HG03575 (cell line): ENCODE data around the gene CACNA1B.
"Not testable (repeated sequence)": the region's sequence is repeated elsewhere in the genome, so short reads cannot be mapped to it uniquely, and the experiment has no call there.

Source experiments
- ATAC-seq: cut with Tn5 transposase; IDR thresholded peaks from one replicate; pipeline ENCODE4 v1.9.1; 2021; ENCODE audit not compliant: unreplicated experiment, insufficient number of reproducible peaks, low FRiP score; ENCODE audit errors: extremely low read depth

Gene CACNA1B

DNA sequence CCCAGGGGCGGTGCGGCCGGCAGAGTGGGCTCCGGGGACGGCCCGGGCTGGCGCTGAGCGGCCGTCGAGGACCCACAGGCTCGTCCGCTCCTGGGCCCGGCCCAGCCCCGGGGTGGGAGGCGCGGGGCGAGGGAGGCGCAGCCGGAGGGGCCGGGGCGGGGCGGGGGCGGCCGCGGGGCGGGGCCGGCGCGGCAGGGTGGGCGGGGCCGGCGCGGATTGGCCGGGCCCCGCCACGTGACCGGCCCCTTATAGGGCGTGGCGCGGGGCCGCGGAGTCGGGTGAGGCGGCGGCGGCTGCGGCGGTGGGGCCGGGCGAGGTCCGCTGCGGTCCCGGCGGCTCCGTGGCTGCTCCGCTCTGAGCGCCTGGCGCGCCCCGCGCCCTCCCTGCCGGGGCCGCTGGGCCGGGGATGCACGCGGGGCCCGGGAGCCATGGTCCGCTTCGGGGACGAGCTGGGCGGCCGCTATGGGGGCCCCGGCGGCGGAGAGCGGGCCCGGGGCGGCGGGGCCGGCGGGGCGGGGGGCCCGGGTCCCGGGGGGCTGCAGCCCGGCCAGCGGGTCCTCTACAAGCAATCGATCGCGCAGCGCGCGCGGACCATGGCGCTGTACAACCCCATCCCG is at the start of gene CACNA1B:
Gene CACNA1B, plus strand, starts transcription at position 277 of the 617 bp plus-strand sequence. Its CDS starts 152 bp downstream, at position 429.
- ATAC-seq, result not testable (repeated sequence)

DNA sequence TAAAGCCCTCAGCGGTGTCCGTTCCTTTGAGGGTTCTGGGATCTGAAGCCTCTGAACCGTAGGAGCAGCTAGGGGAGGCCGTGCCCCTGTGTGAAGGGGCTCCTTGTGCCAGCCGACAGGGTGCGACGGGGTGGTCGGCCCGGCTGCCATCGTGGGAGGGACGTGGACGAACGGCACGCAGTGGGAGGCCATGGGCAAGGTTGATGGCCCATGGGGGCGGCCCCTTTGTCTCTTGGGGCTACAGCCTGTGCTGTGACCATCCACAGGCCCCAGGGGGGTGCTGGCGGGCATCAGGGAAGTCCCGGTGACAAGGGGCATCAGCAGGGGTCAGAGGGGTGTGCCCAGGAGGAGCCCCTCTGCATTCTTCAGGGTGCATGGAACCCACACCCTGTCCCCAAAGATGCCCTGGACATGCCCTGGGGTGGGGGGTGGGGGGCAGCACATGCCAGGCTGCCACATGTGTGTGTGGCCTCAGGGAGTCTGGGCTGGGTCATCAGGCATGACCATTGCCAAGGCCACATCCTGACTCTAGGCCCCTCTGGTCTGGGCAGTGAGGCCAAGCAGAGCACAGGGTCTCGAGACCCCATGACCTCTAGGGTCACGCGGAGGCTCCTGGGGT is 49.6 kb upstream of the CACNA1B start:
- no peak for ATAC-seq

DNA sequence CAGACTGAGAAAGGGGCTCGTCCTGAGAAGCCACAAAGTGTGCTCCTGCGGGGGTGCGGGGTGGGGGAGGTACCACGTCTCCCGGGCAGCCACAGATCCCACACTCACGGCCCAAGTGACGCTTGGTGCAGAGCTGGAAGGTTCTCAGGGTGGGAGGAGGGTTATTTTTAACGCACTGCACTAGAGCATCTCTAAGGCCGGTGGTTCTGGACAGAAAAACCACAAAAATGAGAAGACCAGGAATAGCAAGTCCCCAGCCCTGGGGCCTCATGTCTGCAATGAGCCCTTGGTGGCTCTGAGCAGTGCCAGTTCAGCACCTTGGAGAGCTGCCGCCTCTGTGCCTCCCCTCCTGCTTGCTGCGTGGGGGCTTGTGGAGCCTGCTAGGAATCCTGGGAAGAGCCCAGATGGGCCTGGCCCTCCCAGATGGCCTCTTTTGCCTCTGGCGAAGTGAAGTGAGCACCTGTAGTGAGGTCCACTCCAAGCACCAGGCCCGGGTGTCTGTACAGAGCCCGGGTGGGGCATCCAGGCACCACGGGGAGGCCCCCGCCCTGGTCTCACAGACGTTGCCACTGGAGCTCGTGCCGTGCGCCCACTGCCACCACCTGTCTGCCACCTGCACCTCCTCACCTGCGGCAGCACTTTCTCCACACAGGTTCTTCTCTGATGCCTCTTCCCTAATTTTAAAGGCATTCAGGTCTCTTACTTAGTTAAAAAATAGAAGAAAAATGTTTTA is 48.9 kb upstream of the CACNA1B start:
- no peak for ATAC-seq

DNA sequence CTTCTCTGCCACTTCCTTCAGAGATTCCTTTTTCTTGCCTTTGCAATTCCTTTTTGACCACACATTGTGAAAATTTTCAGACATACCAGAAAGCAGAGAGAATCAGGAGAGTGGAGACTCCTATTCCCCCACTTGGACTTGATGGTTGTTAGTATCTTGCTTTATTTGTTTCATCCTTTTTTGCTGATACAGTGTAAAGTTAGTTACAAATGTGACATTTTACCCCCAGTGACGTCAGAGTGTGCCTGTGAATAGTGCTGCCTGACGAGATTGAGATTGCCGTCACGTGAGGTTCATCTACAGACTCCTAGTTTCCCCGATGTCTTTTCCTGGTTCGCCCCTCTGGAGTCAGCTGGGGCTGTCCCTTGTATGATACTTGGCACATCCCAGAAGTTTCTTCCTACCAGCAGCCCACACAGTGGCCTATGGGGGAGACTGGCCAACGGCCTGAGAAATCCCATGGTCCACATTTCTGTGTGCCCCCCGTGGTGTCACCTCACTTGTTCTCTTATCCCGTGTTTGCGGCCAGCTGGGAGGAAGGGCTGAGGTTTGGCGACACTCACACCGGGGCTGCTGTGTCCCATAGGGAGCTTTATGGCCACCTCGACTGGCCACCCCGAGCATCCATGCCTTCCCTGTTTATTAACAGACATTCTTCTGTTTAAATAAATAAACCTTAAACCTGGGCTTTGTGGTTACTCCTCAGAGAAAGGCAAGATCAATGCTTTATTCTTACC is 48.2 kb upstream of the CACNA1B start:
- ATAC-seq, result no peak

DNA sequence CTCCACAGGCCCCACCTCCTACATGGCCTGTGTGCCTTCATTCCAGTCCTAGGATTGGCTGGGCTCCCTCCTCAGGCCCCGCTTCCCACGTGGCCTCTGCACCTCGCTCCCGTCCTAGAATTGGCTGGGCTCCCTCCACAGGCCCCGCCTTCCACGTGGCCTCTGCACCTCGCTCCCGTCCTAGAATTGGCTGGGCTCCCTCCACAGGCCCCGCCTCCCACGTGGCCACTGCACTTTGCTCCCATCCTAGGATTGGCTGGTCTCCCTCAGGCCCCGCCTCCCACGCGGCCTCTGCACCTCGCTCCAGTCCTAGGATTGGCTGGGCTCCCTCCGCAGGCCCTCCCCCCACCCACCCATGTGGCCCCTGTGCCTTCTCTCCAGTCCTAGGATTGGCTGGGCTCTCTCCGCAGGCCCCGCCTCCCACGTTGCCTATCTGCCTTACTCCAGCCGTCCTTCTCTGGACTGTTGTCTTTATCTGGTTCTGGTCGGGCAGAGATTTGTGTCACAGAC is 45.3 kb upstream of the CACNA1B start:
- ATAC-seq, result no peak

DNA sequence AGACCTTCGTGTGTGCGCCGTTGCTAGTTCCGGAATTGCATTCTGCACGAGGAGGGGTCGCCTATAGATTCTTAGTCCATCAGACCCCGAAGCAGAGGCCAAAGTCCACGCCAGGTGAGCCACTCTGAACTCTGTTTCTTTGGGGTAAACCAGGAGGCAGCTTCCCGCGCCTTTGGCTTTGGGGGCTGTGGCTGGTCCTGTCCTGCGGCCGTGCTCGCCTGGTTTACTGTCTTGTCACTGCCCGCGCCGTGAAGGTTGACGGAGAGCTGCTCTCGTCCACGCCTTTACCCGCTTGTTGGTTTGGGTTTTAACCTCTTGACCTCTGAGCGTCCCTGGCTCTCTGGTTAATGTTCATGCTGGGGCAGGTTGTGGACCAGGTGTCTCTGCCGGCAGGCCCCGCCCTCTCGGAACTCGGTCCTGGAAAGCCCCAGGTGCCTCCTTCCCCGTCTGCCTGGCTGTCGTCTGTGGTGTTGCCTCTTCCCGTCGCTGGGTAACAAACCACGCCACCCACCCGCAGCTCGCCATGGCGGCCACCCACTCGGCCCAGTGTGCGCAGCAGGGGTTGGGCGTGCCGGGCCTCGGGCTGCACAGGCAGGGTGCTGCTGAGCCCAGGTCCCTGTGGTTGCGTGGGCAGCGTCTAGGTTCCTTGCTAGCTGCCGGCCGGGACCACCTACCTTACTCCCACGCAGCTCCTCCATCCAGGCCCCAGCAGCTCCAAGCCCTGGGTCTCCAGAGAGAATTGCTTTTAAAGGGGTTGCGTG is 44.6 kb upstream of the CACNA1B start:
- no peak for ATAC-seq

DNA sequence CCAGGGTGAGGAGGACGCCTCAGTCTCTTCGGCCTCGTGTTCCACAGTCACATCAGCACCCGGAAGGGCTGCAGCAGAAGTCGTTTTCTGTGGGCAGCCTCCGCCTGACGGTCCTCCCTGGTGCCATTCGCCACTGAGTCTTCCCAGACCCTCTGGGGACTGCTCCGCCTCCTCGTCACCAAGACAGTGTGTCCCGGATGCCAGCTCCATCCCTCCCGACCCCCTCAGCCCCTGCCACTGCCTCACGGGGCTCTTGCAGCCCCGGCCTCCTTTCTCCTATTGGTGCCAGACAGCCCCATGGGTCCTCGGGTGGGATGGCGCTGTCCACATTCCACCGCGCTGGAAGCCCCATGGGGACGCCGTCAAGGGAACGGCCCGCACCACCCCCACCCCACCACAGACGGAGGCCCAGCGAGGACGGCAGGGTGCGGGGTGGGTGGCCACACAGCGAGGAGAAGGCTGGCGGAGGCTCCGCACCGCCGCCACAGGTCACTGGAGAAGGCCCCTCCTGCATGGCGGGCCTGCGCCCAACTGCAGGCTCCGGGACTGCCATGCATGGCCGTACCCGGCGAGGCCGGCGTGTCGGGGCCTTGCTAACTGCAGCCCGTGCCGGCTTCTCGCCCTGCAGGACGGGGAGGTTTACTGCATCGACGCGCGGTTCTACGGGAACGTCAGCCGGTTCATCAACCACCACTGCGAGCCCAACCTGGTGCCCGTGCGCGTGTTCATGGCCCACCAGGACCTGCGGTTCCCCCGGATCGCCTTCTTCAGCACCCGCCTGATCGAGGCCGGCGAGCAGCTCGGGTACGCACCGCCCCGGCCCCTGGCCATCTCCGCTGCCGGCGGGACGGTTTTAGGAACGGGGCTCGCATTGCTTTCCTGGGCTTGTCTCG is 43.6 kb upstream of the CACNA1B start:
- ATAC-seq, result no peak

DNA sequence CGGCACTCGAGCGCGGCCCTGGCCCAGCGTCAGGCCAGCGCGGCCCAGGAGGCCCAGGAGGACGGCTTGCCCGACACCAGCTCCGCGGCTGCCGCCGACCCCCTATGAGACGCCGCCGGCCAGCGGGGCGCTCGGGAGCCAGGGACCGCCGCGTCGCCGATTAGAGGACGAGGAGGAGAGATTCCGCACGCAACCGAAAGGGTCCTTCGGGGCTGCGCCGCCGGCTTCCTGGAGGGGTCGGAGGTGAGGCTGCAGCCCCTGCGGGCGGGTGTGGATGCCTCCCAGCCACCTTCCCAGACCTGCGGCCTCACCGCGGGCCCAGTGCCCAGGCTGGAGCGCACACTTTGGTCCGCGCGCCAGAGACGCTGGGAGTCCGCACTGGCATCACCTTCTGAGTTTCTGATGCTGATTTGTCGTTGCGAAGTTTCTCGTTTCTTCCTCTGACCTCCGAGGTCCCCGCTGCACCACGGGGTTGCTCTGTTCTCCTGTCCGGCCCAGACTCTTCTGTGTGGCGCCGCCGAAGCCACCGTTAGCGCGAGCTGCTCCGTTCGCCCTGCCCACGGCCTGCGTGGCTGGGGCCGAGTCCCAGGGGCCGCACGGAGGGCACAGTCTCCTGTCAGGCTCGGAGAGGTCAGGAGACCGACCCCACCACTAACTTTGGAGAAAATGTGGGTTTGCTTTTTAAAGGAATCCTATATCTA is 42.6 kb upstream of the CACNA1B start:
- ATAC-seq, result no peak

DNA sequence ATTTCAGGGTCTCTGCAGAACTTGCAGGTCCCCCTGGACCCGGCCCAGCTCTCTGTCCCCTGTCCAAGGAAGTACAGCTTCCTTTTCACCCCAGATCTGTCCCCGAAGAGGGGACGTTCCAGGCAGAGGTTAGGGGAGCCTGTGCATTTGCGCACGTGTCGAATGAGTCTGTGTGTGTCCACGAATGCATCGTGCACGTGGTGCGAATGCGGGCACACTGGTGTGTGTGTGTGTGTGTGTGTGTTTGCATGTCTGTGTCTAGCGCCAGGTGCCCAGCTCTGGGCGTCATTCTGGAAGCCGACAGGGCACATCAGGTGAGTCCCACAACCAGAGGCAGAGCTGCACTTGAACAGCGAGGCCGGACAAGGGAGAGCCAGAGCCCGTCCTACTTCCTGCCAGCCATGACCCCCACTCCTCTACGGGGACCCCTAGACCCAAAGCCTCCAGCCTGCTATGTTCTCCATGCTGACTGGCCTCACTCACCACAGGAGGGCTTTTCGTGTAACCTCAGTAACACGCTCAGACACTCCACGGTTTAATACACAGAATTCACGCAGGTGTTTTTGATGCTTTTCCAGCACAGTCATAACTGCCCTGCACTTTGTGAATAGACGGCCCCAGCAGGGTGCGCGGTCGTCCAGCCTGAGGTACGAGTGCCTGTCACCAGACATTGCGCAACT is 41.3 kb upstream of the CACNA1B start:
- ATAC-seq, result no peak

DNA sequence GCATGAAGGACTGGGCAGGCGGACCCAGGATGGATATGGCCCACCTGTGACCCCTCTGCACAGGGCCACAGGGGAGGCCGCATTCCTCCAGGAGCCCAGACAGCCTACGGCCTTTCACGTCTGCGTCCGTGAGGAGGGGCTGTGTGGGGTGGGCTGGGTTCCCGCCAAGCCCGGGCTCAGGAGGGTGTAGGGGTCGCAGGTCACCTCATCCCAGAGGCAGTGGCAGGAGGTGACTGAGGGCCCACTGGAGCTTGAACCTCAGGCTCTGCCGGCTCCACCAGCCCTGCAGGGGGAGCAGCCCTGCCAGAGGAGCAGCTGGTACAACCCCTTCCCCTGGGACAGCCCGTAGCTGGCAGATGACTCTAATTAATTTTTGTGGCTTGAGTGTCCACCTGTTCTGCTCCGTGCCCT is 40.7 kb upstream of the CACNA1B start:
- no peak for ATAC-seq

DNA sequence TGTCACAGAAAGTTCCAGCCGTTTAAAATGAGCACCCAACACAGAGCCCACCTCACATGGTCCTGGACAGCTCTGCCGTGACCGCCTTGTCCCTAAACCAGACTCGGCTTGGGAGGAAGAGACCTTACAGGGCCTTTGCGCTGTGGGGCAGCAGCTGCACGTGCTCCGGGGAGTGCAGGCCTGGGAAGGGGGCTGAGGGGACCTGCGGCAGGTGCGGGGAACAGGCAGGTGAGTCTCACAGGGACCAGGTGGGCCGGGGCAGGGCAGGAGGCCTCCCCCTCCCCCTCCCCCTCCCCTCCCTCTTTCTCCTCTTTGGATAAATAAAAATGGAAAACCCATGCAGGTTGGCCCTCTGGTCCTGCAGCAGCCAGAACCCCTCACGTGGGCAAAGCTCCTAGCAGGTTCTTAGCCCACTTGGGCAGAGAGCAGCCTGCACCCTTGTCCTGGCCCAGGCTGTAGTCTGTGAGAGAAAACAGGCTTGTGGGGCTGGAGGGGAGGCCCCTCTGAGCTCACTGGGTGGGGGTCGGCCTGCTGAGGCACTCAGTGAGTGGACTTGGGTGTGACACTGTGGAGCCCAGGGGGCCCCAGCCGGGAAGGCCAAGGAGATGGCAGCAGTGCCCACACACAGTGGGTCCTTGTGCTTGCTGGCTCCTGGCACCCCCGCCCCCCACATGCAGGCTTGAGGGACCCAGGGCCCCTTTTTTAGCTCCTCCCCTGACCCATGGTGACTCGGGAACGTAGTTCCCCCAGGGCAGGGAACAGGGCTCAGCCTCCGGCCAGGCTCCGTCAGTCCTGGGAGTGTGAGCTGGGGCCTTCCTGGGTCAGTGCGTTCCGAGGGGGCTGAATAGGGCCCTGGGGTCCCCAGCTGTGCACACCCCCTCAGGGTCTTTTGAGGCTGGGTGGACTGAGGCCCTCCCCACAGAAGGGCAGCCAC is 40.0 kb upstream of the CACNA1B start:
- ATAC-seq, result no peak

DNA sequence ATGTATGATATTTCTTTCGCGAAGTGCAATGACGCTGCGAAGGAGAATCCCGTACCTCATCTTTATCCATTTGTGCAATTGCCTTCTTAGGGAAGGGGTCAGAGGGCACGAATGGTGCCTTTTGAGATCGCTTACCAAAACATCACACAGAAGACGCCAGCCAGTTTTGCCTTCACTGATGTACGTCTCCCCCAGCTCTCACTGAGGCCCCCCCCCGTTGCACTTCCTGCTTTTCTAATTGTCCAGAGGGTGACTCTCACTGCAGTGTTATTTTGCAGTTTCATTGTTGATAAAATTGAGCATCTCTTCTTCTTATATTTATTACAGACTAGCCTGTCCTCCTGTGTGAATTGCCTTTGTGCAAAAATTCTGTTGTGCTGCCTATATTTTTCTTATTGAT is 39.0 kb upstream of the CACNA1B start:
- no peak for ATAC-seq

DNA sequence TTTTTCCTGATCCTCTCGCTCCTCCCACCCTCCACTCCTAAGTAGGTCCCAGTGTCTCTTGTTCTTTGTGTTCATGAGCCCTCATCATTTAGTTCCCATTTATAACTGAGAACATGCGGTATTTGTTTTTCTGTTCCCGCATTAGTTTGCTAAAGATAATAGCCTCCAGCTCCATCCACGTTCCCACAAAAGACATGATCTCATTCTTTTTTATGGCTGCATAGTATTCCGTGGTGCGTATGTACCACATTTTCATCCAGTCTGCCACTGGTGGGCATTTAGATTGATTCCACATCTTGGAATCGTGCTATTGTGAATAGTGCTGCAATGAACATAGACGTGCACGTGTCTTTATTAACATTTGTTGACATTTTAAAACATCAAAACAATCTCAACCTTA is 34.2 kb upstream of the CACNA1B start:
- no peak for ATAC-seq

DNA sequence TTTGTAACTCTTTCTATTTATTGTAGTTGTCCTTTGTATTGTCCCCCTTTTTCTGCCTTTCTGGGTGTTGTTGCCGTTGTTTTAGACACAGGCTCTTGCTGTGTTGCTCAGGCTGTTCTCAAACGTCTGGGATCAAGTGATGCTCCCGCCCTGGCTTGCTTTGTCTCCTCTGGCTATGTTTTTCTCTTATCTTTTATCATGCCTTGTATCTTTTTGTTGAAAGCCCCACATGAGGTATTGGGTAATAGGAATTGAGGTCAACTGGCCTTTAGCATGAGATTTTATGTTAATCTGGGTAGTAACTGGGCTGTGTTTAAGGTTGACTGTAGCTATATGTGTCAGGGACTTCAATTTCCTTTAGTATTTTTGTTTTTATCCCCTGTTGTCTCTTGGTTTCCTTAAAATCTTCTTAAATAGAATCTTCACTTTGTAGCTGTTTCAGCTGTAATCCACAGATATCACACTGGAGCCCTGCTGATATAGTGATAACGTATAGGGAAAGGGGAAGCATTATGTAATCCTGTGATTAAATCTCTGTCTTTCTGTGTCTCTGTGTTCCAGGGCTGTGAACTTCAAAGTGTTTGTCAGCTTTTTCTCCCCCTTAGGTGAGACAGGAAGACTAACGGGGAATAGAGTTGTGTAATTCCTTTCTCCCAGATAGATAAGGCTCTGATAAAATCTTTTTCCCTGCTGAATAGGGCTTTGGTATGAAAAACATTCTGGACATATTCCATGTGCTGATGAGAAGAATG is 25.9 kb upstream of the CACNA1B start:
- ATAC-seq, result no peak

DNA sequence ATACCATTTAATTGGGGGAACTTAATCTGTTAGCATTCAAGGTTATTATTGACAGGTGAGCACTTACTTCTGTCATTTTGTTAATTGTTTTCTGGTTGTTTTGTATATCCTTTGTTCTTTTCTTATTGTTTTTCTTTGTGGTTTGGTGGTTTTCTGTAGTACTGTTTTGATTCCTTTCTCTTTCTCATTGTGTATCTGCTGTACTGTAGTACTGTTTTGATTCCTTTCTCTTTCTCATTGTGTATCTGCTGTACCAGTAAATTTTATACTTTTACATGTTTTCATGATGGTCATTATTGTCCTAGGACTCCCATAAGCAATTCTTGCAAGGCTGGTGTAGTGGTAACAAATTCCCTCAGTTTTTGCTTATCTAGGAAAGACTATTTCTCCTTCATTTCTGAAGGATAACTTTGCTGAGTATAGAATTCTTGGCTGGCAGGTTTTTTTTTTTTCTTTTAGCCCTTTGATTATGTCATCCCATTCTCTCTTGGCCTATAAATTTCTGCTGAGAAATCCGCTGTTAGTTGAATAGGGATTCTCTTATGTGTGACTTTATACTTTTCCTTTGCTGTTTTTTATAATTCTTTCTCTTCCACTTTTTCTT is 24.1 kb upstream of the CACNA1B start:
- no peak for ATAC-seq
